Testis (tissue), 2 donors: ENCODE measurements around the gene CORIN.

Source experiments
- CTCF ChIP-seq, 3 experiments: fragments of 450-650 bp in 2 of 3; fragments of 200-600 bp in 1 of 3; sonication (generic) in 1 of 3; IDR thresholded peaks; one replicate each; pipeline ENCODE4 v1.5.1; 2016 to 2019; ENCODE audit warnings: antibody characterized with exemption in 3 of 3, mild to moderate bottlenecking in 2 of 3, moderate library complexity in 1 of 3
- POLR2A ChIP-seq: fragments of 450-650 bp; IDR thresholded peaks from one replicate; pipeline ENCODE4 v1.6.1; 2017; ENCODE audit warnings: antibody characterized with exemption, mild to moderate bottlenecking, moderate library complexity

DNA sequence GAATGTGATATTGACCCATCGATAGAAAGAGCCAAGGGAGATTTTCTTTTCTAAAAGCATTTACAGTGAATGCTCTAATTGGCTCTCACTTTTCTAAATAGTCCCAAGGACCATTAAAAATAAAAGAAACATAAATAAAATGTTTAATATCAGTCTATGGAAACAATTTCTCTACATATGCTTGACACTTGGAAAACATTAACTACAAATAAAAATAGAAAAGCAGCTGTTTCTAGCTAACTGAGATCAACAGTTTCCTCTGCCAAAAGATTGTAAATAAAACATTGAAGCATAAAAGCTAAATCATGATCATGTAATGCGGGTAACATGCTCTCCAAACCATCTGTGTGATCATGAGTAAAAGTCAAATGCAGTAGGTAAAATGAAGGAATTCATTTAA is 49.7 kb downstream of the CORIN start:
- TF ChIP-seq CTCF (IDR thresholded peaks at IDR 0.05) (no peak), POLR2A (no peak)
